Stimulated activated CD4-positive, alpha-beta T cell treated with anti-CD3 and anti-CD28 coated beads, TNF-alpha, amount 100 ng/mL, for 4 hours (primary cell): ENCODE data around the gene MSMP.

Experiments
- DNase-seq, 3 experiments: peaks; one replicate each; pipeline ENCODE4 v3.0.0-alpha.2; 2020; ENCODE audit warnings: low read depth in 3 of 3

Gene MSMP

GRCh38 chr9:35723426-35723825 lies 30.6 kb downstream of the MSMP start:
- no peak for DNase-seq

- no peak for DNase-seq
Measured at GRCh38 chr9:35719546-35719945, 34.5 kb downstream of the MSMP start.

GRCh38 chr9:35718721-35719511 lies 35.2 kb downstream of the MSMP start:
- DNase-seq: no peak

- DNase-seq: no peak
Measured at GRCh38 chr9:35717132-35717870, 36.8 kb downstream of the MSMP start.

GRCh38 chr9:35716230-35716629 lies 37.8 kb downstream of the MSMP start:
- no peak for DNase-seq

- no peak for DNase-seq
Measured at GRCh38 chr9:35714579-35715252, 39.4 kb downstream of the MSMP start.

GRCh38 chr9:35714123-35714522 lies 40.0 kb downstream of the MSMP start:
- DNase-seq: no peak

GRCh38 chr9:35713578-35713977 lies 40.5 kb downstream of the MSMP start:
- no peak for DNase-seq

GRCh38 chr9:35712762-35713400 lies 41.2 kb downstream of the MSMP start:
- DNase-seq: no peak

- DNase-seq: no peak
Measured at GRCh38 chr9:35711501-35712428, 42.3 kb downstream of the MSMP start.

GRCh38 chr9:35710818-35711500 lies 43.1 kb downstream of the MSMP start:
- DNase-seq: no peak

GRCh38 chr9:35708146-35708545 lies 45.9 kb downstream of the MSMP start:
- no peak for DNase-seq

GRCh38 chr9:35706951-35707350 lies 47.1 kb downstream of the MSMP start:
- no peak for DNase-seq

- no peak for DNase-seq
Measured at GRCh38 chr9:35705836-35706430, 48.1 kb downstream of the MSMP start.

GRCh38 chr9:35705372-35705771 lies 48.7 kb downstream of the MSMP start:
- no peak for DNase-seq

- no peak for DNase-seq
Measured at GRCh38 chr9:35703906-35704672, 50.0 kb downstream of the MSMP start.
